Measurements from ENCODE around the gene OR5K3. TPM values are rescaled to one million over a fixed set of nuclear protein-coding genes. Genes with fewer than 3 reads are reported as not detected.
A peak's percentile ranks its signal among the peaks of the same experiment; 100 is the strongest.

Gene OR5K3
- polyA plus RNA-seq, 2 of the 4 experiments (the other 2 are of a cell fraction) = not detected

DNA sequence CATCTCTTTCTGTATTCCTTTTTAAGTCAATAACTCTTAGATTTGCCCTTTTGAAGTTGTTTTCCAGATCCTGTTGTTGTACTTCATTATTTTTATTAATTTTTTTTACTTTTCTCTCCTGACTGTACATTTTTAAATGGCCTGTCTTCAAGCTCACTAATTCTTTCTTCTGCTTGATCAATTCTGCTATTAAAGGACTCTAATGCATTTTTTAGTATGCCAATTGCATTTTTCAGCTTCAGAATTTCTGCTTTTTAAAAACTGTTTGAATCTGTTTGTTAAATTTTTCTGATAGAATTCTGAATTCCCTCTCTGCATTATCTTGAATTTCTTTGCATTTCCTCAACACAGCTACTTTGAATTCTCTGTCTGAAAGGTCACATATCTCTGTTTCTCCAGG lies 31.2 kb upstream of the OR5K3 start:
- Histone ChIP-seq H3K27ac (no peak overlapping the region), H3K4me2 (no peak overlapping the region), H3K4me3 (no peak overlapping the region), H3K9me3 (peaks cover 2% of the 10 kb centered on the region; the same call in 1 of the 3 replicates), H3K4me1 (no peaks in the 10 kb centered on the region)
- FAIRE-seq (no peak), DNase-seq (ENCODE audit: low read depth in 1 of 2, low spot score in 1 of 2) (no peak), ATAC-seq (no peak)
- ChIA-PET POLR2A (no interaction called here), CTCF (no interaction called here)
- no peak for TF ChIP-seq JUNB (IDR thresholded peaks at IDR 0.05)
- TF ChIP-seq RCOR1 (IDR thresholded peaks at IDR 0.05; ENCODE audit: low read depth, low read length) = no peak
- TF ChIP-seq RARB (CRISPR knock-in tag; IDR thresholded peaks at IDR 0.05) = no peak
- no peak for TF ChIP-seq TFCP2L1 (CRISPR knock-in tag; IDR thresholded peaks at IDR 0.05)
- no peak for TF ChIP-seq TP53 (CRISPR knock-in tag; IDR thresholded peaks at IDR 0.05)
- TF ChIP-seq, protein P1, sequence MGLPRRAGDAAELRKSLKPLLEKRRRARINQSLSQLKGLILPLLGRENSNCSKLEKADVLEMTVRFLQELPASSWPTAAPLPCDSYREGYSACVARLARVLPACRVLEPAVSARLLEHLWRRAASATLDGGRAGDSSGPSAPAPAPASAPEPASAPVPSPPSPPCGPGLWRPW (IDR thresholded peaks at IDR 0.05) = no peak
- TF ChIP-seq NPAS2 (CRISPR knock-in tag; IDR thresholded peaks at IDR 0.05; ENCODE audit: borderline replicate concordance) = no peak
- no peak for TF ChIP-seq CHD4 (IDR thresholded peaks at IDR 0.05; ENCODE audit: borderline replicate concordance)
- TF ChIP-seq GATA3 (IDR thresholded peaks at IDR 0.05; ENCODE audit: borderline replicate concordance) = no peak
- TF ChIP-seq ESRRA (IDR thresholded peaks at IDR 0.05; ENCODE audit: borderline replicate concordance, low read length) = no peak
- no peak for TF ChIP-seq HOXB5 (CRISPR knock-in tag; IDR thresholded peaks at IDR 0.05)
- no peak for TF ChIP-seq NR3C1 (IDR thresholded peaks at IDR 0.05)
- no peak for TF ChIP-seq SREBF2 (IDR thresholded peaks at IDR 0.05)
- TF ChIP-seq HEYL (CRISPR knock-in tag; IDR thresholded peaks at IDR 0.05) = no peak
- TF ChIP-seq ZC3H11A (IDR thresholded peaks at IDR 0.05) = no peak

DNA sequence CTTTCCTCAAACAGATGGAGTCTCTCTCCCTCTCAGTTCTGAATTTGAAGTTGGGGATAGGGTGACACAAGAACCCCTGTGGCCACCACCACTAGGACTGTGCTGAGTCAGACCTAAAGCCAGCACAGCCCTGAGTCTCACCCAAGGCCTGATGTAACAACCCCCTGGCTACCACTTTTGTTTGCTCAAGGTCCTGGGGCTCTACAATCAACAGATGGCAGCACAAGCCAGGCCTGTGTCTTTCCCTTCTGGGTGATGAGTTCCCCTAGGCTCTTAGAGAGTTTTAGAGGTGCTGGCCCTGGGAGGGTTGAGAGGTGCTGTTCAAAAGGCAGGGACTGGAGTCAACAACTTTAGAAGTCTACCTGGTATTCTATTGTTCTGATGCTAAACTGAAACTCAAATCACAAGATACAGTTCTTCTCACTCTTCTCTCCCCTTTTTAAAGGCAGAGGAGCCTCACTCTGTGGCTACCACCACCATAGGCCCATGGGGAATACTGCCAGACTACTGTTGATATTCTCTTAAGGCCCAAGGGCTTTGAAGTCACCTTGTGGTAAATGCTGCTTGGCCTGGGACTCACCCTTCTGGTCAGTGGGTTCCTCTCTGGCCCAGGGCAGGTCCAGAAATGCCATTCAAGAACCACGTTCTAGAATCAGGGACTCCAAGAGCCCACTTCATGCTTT lies 30.3 kb upstream of the OR5K3 start:
- CTCF ChIA-PET = no interaction called here
- peak in 1 of 2 experiments; percentile 26; a peak in 1 of 5 replicates for TF ChIP-seq RAD21 (conservative IDR thresholded peaks at IDR 0.05 in 1 of 2, IDR thresholded peaks at IDR 0.05 in 1 of 2)
- no peak for TF ChIP-seq FOSL2 (IDR thresholded peaks at IDR 0.05)
- no peak for TF ChIP-seq FOSL2 (CRISPR knock-in tag; IDR thresholded peaks at IDR 0.05)
- H3K4me2 ChIP-seq = no peak overlapping the region
- FAIRE-seq (no peak), DNase-seq (ENCODE audit: low read depth in 1 of 2, low spot score in 1 of 2) (peak in 1 of 2 experiments; percentile 20), ATAC-seq (peak in 1 of 2 experiments; percentile 55; a peak in 3 of 6 replicates)
- POLR2A ChIA-PET = no interaction called here
- no peaks in the 10 kb centered on the region for H3K4me1 ChIP-seq
- WGBS (ENCODE audit: missing lambda C conversion rate) = 15% methylated on average over 1 of the region's 1 CpG
- no peak overlapping the region for H3K27ac ChIP-seq
- no peak overlapping the region for H3K4me3 ChIP-seq
- H3K9me3 ChIP-seq = peaks cover 2% of the 10 kb centered on the region; the same call in 1 of the 3 replicates

DNA sequence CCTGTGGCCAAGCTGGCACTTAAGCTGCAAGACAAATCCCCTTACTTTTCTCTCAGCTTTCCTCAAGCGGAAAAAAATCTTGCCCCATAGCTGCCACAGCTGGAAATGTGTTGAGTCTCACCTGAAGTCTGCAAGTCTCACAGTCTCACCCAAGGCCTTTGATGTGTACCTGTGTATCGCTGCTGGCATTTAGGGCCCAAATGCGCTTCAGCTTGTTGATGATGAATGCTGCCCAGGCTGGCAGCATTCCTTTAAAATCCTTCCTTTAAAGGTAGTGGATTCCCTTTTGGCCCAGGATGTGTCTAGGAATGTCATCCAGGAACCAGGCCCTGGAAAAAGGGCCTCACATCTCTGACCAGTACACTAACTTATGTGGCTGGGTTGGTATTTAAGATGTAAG lies 29.8 kb upstream of the OR5K3 start:
- no peaks in the 10 kb centered on the region for H3K4me1 ChIP-seq
- H3K4me3 ChIP-seq = no peak overlapping the region
- ChIA-PET POLR2A (no interaction called here), CTCF (no interaction called here)
- ATAC-seq = no peak
- H3K4me2 ChIP-seq = no peak overlapping the region
- FAIRE-seq = no peak
- H3K9me3 ChIP-seq = peaks cover 2% of the 10 kb centered on the region; the same call in 1 of the 3 replicates
- WGBS (ENCODE audit: missing lambda C conversion rate) = 67% methylated on average over 3 of the region's 3 CpGs
- no peak for DNase-seq (ENCODE audit: low read depth in 1 of 2, low spot score in 1 of 2)
- TF ChIP-seq TP53 (CRISPR knock-in tag; IDR thresholded peaks at IDR 0.05) = no peak
- TF ChIP-seq, protein P2, sequence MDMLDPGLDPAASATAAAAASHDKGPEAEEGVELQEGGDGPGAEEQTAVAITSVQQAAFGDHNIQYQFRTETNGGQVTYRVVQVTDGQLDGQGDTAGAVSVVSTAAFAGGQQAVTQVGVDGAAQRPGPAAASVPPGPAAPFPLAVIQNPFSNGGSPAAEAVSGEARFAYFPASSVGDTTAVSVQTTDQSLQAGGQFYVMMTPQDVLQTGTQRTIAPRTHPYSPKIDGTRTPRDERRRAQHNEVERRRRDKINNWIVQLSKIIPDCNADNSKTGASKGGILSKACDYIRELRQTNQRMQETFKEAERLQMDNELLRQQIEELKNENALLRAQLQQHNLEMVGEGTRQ (IDR thresholded peaks at IDR 0.05) = no peak
- no peak for TF ChIP-seq ZNF302 (CRISPR knock-in tag; IDR thresholded peaks at IDR 0.05)
- no peak for TF ChIP-seq EHF (CRISPR knock-in tag; IDR thresholded peaks at IDR 0.05)
- TF ChIP-seq NPAS2 (CRISPR knock-in tag; IDR thresholded peaks at IDR 0.05; ENCODE audit: borderline replicate concordance) = no peak
- H3K27ac ChIP-seq = no peak overlapping the region

DNA sequence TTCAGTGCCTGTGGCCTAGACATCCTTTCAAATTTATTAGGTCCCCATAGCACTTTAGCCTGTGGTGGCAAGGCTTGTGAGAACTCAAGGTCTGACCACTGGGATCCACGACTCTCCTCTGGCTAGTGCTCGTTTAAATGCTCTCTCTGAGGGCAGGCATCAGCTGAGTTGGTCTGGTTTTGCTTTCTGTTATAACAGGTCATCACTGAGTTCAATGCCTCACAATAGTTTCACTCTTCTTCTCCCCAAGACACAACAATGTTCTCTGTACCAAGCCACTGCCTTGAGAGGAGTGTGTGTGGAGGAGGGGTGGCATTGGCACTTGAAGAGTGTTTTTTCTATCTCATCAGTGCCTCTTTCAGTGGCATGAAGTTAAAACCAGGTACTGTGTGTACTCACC lies 29.2 kb upstream of the OR5K3 start:
- FAIRE-seq = no peak
- no peak for ATAC-seq
- Histone ChIP-seq H3K4me1 (no peaks in the 10 kb centered on the region), H3K9me3 (peaks cover 2% of the 10 kb centered on the region; the same call in 1 of the 3 replicates), H3K27ac (no peak overlapping the region), H3K4me2 (no peak overlapping the region), H3K4me3 (no peak overlapping the region)
- WGBS (ENCODE audit: missing lambda C conversion rate) = 8% methylated on average over 2 of the region's 2 CpGs
- no peak for DNase-seq (ENCODE audit: low read depth in 1 of 2, low spot score in 1 of 2)
- ChIA-PET POLR2A (no interaction called here), CTCF (no interaction called here)
- TF ChIP-seq HEYL (CRISPR knock-in tag; IDR thresholded peaks at IDR 0.05) (no peak), HDAC2 (IDR thresholded peaks at IDR 0.05) (no peak), FOSB (CRISPR knock-in tag; IDR thresholded peaks at IDR 0.05) (no peak), ZFP36 (IDR thresholded peaks at IDR 0.05; ENCODE audit: borderline replicate concordance, partially characterized antibody) (no peak), POLR2A (IDR thresholded peaks at IDR 0.05; ENCODE audit: low read length) (no peak), RNF2 (IDR thresholded peaks at IDR 0.05; ENCODE audit: borderline replicate concordance, low read depth) (no peak), KDM5A (IDR thresholded peaks at IDR 0.05) (no peak), FOSL2 (IDR thresholded peaks at IDR 0.05) (no peak), FOSL2 (CRISPR knock-in tag; IDR thresholded peaks at IDR 0.05) (no peak), HOXB5 (CRISPR knock-in tag; IDR thresholded peaks at IDR 0.05) (no peak), CBX2 (IDR thresholded peaks at IDR 0.05; ENCODE audit: borderline replicate concordance, low read depth) (no peak), SREBF2 (IDR thresholded peaks at IDR 0.05) (no peak), KDM1A (IDR thresholded peaks at IDR 0.05; ENCODE audit: low read depth) (no peak)
- TF ChIP-seq, protein P3, sequence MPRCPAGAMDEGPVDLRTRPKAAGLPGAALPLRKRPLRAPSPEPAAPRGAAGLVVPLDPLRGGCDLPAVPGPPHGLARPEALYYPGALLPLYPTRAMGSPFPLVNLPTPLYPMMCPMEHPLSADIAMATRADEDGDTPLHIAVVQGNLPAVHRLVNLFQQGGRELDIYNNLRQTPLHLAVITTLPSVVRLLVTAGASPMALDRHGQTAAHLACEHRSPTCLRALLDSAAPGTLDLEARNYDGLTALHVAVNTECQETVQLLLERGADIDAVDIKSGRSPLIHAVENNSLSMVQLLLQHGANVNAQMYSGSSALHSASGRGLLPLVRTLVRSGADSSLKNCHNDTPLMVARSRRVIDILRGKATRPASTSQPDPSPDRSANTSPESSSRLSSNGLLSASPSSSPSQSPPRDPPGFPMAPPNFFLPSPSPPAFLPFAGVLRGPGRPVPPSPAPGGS (IDR thresholded peaks at IDR 0.05) = no peak
- TF ChIP-seq, protein P4, sequence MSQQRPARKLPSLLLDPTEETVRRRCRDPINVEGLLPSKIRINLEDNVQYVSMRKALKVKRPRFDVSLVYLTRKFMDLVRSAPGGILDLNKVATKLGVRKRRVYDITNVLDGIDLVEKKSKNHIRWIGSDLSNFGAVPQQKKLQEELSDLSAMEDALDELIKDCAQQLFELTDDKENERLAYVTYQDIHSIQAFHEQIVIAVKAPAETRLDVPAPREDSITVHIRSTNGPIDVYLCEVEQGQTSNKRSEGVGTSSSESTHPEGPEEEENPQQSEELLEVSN (IDR thresholded peaks at IDR 0.05; ENCODE audit: borderline replicate concordance, low read depth) = no peak
